Mesendoderm (in vitro differentiated cells): ENCODE data around the gene KRTAP5-7.
"Not testable (repeated sequence)": the region's sequence is repeated elsewhere in the genome, so short reads cannot be mapped to it uniquely, and the experiment has no call there.

Experiments used
- DNase-seq: peaks from one replicate; pipeline ENCODE4 v3.0.0; 2013
- H2AK5ac ChIP-seq: 2 replicates; pipeline ENCODE4 v1.6.1; 2013; ENCODE audit warnings: low read length, inconsistent platforms
- H2BK120ac ChIP-seq: 2 replicates; pipeline ENCODE4 v1.6.1; 2013; ENCODE audit warnings: low read depth, mild to moderate bottlenecking, low read length, moderate library complexity, mixed read lengths
- H2BK15ac ChIP-seq: replicated peaks from 2 replicates; pipeline ENCODE4 v1.6.1; 2013; ENCODE audit warnings: low read depth, mild to moderate bottlenecking, moderate library complexity
- H2BK5ac ChIP-seq: 2 replicates; pipeline ENCODE4 v1.6.1; 2013; ENCODE audit warnings: low read length, inconsistent platforms
- H3K18ac ChIP-seq: 2 replicates; pipeline ENCODE4 v1.6.1; 2013; ENCODE audit warnings: mild to moderate bottlenecking, low read length, mixed read lengths
- H3K23ac ChIP-seq: one replicate; pipeline ENCODE4 v1.6.1; 2013; ENCODE audit warnings: low read length
- H3K27ac ChIP-seq: 2 replicates; pipeline ENCODE4 v1.5.1; 2013; ENCODE audit warnings: low read depth, mild to moderate bottlenecking, inconsistent platforms, low read length, moderate library complexity
- H3K27me3 ChIP-seq: 2 replicates; pipeline ENCODE4 v1.6.1; 2013; ENCODE audit warnings: low read length, control low read depth, mild to moderate bottlenecking, inconsistent platforms; ENCODE audit not compliant: insufficient read depth, poor library complexity
- H3K36me3 ChIP-seq: 2 replicates; pipeline ENCODE4 v1.6.1; 2013; ENCODE audit warnings: low read length, inconsistent platforms; ENCODE audit not compliant: control insufficient read depth, insufficient read depth
- H3K4ac ChIP-seq: one replicate; pipeline ENCODE4 v1.6.1; 2013; ENCODE audit warnings: low read depth, mild to moderate bottlenecking, low read length, moderate library complexity
- H3K4me1 ChIP-seq: 2 replicates; pipeline ENCODE4 v1.6.1; 2013; ENCODE audit warnings: low read depth, low read length, inconsistent platforms; ENCODE audit not compliant: control insufficient read depth
- H3K4me2 ChIP-seq: 2 replicates; pipeline ENCODE4 v1.6.1; 2013; ENCODE audit warnings: low read length
- H3K4me3 ChIP-seq: 2 replicates; pipeline ENCODE4 v1.5.1; 2013; ENCODE audit warnings: mild to moderate bottlenecking, low read length
- H3K56ac ChIP-seq: one replicate; pipeline ENCODE4 v1.6.1; 2013; ENCODE audit warnings: low read length
- H3K79me1 ChIP-seq: 2 replicates; pipeline ENCODE4 v1.6.1; 2013; ENCODE audit warnings: low read length, inconsistent platforms
- H3K79me2 ChIP-seq: 2 replicates; pipeline ENCODE4 v1.6.1; 2013; ENCODE audit warnings: mild to moderate bottlenecking, low read length; ENCODE audit not compliant: control insufficient read depth, insufficient read depth
- H3K9ac ChIP-seq: 2 replicates; pipeline ENCODE4 v1.6.1; 2013; ENCODE audit warnings: low read length, inconsistent platforms
- H4K5ac ChIP-seq: one replicate; pipeline ENCODE4 v1.6.1; 2013; ENCODE audit warnings: low read length
- H4K8ac ChIP-seq: one replicate; pipeline ENCODE4 v1.6.1; 2013; ENCODE audit warnings: low read depth, mild to moderate bottlenecking, control low read depth, low read length, moderate library complexity
- WGBS: extraction: QIAGEN DNeasy Blood & Tissue Kit; methylation state at CpG from one replicate; pipeline ENCODE4 v1.1.7; 2013; ENCODE audit warnings: low lambda C conversion rate, missing lambda C conversion rate; ENCODE audit not compliant: insufficient coverage; ENCODE audit errors: extremely low coverage; 5-methylcytosine and 5-hydroxymethylcytosine counted together

Gene KRTAP5-7

GRCh38 chr11:71566081-71566620, 39.1 kb downstream of the KRTAP5-7 start:
- no peak for DNase-seq
- Histone ChIP-seq H3K56ac (no peak overlapping the region), H3K36me3 (no peaks in the 10 kb centered on the region), H3K23ac (no peak overlapping the region), H3K79me1 (no peaks in the 10 kb centered on the region), H3K18ac (no peak overlapping the region), H2AK5ac (no peak overlapping the region), H3K27me3 (no peaks in the 10 kb centered on the region), H3K4me3 (no peak overlapping the region), H4K8ac (no peak overlapping the region), H3K4me1 (no peaks in the 10 kb centered on the region), H3K27ac (no peak overlapping the region), H4K5ac (no peak overlapping the region), H3K4me2 (no peak overlapping the region), H3K4ac (no peak overlapping the region), H2BK120ac (no peak overlapping the region), H2BK15ac (no peak overlapping the region), H3K79me2 (no peaks in the 10 kb centered on the region), H2BK5ac (no peak overlapping the region), H3K9ac (no peak overlapping the region)
- no CpG with 5 or more reads among the region's 10 CpGs for WGBS

GRCh38 chr11:71566626-71567599, 39.8 kb downstream of the KRTAP5-7 start:
- H3K27me3 ChIP-seq, H3K79me2 ChIP-seq, H3K4me2 ChIP-seq, H4K8ac ChIP-seq, H3K18ac ChIP-seq, DNase-seq, H2BK15ac ChIP-seq, H2AK5ac ChIP-seq, H3K9ac ChIP-seq, H3K4me3 ChIP-seq, H3K79me1 ChIP-seq, H3K4me1 ChIP-seq, H3K36me3 ChIP-seq, H2BK5ac ChIP-seq, H4K5ac ChIP-seq, H3K27ac ChIP-seq, H2BK120ac ChIP-seq, H3K4ac ChIP-seq, H3K56ac ChIP-seq, H3K23ac ChIP-seq: not testable (repeated sequence)
- WGBS, result no CpG with 5 or more reads among the region's 21 CpGs

GRCh38 chr11:71567633-71568032, 40.6 kb downstream of the KRTAP5-7 start:
- H4K8ac ChIP-seq, H3K36me3 ChIP-seq, H3K79me2 ChIP-seq, H4K5ac ChIP-seq, DNase-seq, H3K27me3 ChIP-seq, H2BK15ac ChIP-seq, H3K4me3 ChIP-seq, H3K4me2 ChIP-seq, H3K18ac ChIP-seq, H2BK5ac ChIP-seq, H3K56ac ChIP-seq, H3K79me1 ChIP-seq, H2AK5ac ChIP-seq, H3K9ac ChIP-seq, H3K27ac ChIP-seq, H2BK120ac ChIP-seq, H3K4me1 ChIP-seq, H3K23ac ChIP-seq, H3K4ac ChIP-seq: not testable (repeated sequence)
- WGBS, result no CpG with 5 or more reads among the region's 8 CpGs

DNA sequence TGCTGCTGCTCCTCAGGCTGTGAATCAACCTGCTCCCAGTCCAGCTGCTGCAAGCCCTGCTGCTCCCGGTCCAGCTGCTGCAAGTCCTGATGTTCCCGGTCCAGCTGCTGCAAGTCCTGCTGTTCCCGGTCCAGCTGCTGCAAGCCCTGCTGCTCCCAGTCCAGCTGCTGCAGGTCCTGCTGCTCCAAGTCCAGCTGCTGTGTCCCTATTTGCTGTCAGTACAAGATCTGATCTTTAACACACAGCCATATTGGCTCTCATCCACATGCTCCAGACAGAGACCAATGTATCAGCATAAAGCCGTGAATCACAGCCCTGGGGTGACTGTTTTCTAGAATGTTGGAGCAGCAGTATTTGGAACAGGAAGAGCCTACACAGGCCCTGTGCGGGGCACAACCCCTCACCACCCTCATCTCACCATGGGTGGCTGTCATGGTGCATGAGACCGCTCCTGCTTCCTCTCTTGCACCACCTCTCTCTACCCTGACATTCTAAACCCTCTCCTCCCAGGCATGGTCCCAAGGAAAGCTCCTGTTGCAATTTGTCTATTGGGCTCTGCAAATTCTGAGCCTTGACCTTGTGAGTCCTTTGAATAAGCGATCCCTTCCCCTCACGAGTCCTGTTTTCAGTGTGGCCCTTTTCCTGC, 41.8 kb downstream of the KRTAP5-7 start:
- no peak overlapping the region for H2AK5ac ChIP-seq
- H4K5ac ChIP-seq, result no peak overlapping the region
- no peaks in the 10 kb centered on the region for H3K27me3 ChIP-seq
- H3K9ac ChIP-seq, result no peak overlapping the region
- H2BK15ac ChIP-seq, result no peak overlapping the region
- no CpG with 5 or more reads among the region's 8 CpGs for WGBS
- no peak overlapping the region for H2BK5ac ChIP-seq
- no peak overlapping the region for H4K8ac ChIP-seq
- no peak overlapping the region for H3K18ac ChIP-seq
- no peak overlapping the region for H3K27ac ChIP-seq
- no peak for DNase-seq
- no peak overlapping the region for H3K4ac ChIP-seq
- no peaks in the 10 kb centered on the region for H3K36me3 ChIP-seq
- H3K79me1 ChIP-seq, result no peaks in the 10 kb centered on the region
- H3K56ac ChIP-seq, result no peak overlapping the region
- H2BK120ac ChIP-seq, result no peak overlapping the region
- no peak overlapping the region for H3K4me2 ChIP-seq
- no peaks in the 10 kb centered on the region for H3K4me1 ChIP-seq
- no peak overlapping the region for H3K23ac ChIP-seq
- H3K4me3 ChIP-seq, result no peak overlapping the region
- no peaks in the 10 kb centered on the region for H3K79me2 ChIP-seq

DNA sequence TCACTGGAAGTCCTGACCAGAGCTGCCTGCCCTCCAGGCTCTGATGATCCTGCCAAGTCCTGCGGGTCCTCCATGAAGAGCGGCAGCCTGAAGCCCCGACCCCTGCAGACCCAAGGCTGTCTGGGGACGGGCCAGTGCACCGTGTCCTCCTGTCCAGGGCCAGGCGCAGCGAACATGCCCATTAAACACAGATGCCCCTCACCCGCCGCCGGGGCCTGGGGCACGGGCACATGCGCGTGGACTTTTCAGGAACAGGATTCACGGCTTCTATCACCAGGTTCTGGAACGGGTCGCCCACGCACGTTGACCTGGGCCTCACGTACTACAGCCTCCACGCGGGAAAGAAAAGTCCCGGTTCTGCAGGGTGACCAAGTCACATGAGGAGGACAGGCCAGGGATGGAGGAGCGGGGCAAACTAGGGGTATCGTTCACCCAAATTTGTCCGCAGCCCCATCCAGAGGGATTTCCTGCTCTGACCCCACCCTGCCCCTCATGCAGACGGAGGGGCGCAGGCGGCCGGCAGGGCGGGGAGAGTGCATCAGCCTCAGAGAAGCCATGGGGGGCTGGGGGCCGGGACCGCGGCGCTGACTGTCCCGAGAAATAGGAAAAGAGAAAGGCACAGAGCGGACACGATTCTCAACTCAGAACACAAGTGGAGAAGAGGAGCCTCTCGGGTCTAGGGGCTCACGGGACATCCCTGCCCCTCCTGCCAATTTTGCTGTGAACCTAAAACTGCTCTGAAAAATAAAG, 44.2 kb downstream of the KRTAP5-7 start:
- not testable (repeated sequence) for H2BK15ac ChIP-seq, H3K4me3 ChIP-seq, H3K56ac ChIP-seq, H2BK120ac ChIP-seq, H3K27ac ChIP-seq, H3K79me2 ChIP-seq, H3K18ac ChIP-seq, H3K9ac ChIP-seq, H4K8ac ChIP-seq, H2AK5ac ChIP-seq, H3K36me3 ChIP-seq, H3K27me3 ChIP-seq, H3K79me1 ChIP-seq, H3K4me1 ChIP-seq, H3K4ac ChIP-seq, H3K4me2 ChIP-seq, H3K23ac ChIP-seq, H2BK5ac ChIP-seq, H4K5ac ChIP-seq, DNase-seq
- WGBS, result no CpG with 5 or more reads among the region's 39 CpGs
